ENCODE data around the gene RAB43. TPM values are rescaled to one million over a fixed set of nuclear protein-coding genes. Genes with fewer than 3 reads are reported as not detected.

RAB43 gene
- polyA plus RNA-seq, 2 donors = 3.6 to 6.5 TPM

Other genes with a start within 250 kb of the RAB43 start
- gene ACAD9, start 242.2 kb downstream of the RAB43 start, polyA plus RNA-seq = 10 to 100 TPM; 25.6 to 30.8 TPM
- under 1 TPM; 0.59 to 0.66 TPM for gene CFAP92, start 127.7 kb downstream of the RAB43 start, polyA plus RNA-seq
- 1 to 10 TPM in 1 of 2 donors, under 1 TPM in 1; 0.96 to 1.0 TPM for gene EFCC1, start 120.5 kb downstream of the RAB43 start, polyA plus RNA-seq
- gene GP9, start 61.0 kb downstream of the RAB43 start, polyA plus RNA-seq = not detected
- 10 to 100 TPM; 14.9 to 22.1 TPM for gene ISY1, start 39.3 kb upstream of the RAB43 start, polyA plus RNA-seq
- gene CNBP, start 62.1 kb upstream of the RAB43 start, polyA plus RNA-seq = 100 to 1,000 TPM; 287 to 351 TPM
- 10 to 100 TPM; 75.6 TPM for gene COPG1, start 127.8 kb upstream of the RAB43 start, polyA plus RNA-seq
- 10 to 100 TPM; 26.3 to 31.3 TPM for gene HMCES, start 157.1 kb upstream of the RAB43 start, polyA plus RNA-seq

All from esophagus (tissue), 2 donors.